CD14-positive monocyte (primary cell): ENCODE results near the gene NTNG1. TPM values are rescaled to one million over a fixed set of nuclear protein-coding genes. Genes with fewer than 3 reads are reported as not detected.

Experiments used
- DNase-seq, 3 donors: peaks; one replicate each; pipeline ENCODE4 v3.0.0-alpha.2; 2011 to 2022
- H2AFZ ChIP-seq: 2 replicates; pipeline ENCODE4 v1.6.0; 2012; ENCODE audit warnings: mild to moderate bottlenecking, low read depth, low read length, inconsistent platforms; ENCODE audit not compliant: insufficient read depth, poor library complexity, severe bottlenecking
- H3K27ac ChIP-seq, 2 donors: 1 replicate in 1 of 2; 2 replicates in 1 of 2; pipeline ENCODE4 v1.5.1; 2012 to 2013; ENCODE audit warnings: low read length in 2 of 2, control low read depth in 1 of 2, inconsistent platforms in 1 of 2, low read depth in 1 of 2, mild to moderate bottlenecking in 1 of 2
- H3K27me3 ChIP-seq, 2 donors: one replicate each; pipeline versions ENCODE4 v1.6.0 to v1.6.1; 2011 to 2013; ENCODE audit warnings: low read length in 2 of 2; ENCODE audit not compliant: control insufficient read depth in 2 of 2, insufficient read depth in 2 of 2
- H3K36me3 ChIP-seq, 2 donors: replicated peaks in 1 of 2; 1 replicate in 1 of 2; 2 replicates in 1 of 2; pipeline versions ENCODE4 v1.5.1 to v1.6.1; 2012 to 2013; ENCODE audit warnings: low read length in 2 of 2, control low read depth in 1 of 2, inconsistent platforms in 1 of 2, mild to moderate bottlenecking in 1 of 2; ENCODE audit not compliant: insufficient read depth in 2 of 2, control insufficient read depth in 1 of 2
- H3K4me1 ChIP-seq, 2 donors: 1 replicate in 1 of 2; 2 replicates in 1 of 2; pipeline versions ENCODE4 v1.5.1 to v1.6.1; 2012 to 2013; ENCODE audit warnings: low read length in 2 of 2, control low read depth in 1 of 2, inconsistent platforms in 1 of 2, mild to moderate bottlenecking in 1 of 2, moderate library complexity in 1 of 2; ENCODE audit not compliant: insufficient read depth in 2 of 2, control insufficient read depth in 1 of 2
- H3K4me2 ChIP-seq: replicated peaks from 2 replicates; pipeline ENCODE3; 2012; ENCODE audit warnings: low read length, moderate library complexity, mild to moderate bottlenecking; ENCODE audit not compliant: poor library complexity, severe bottlenecking; ENCODE audit errors: extremely low read depth
- H3K4me3 ChIP-seq, 3 experiments: fragments of 200-600 bp in 1 of 3; sonication (generic) in 1 of 3; replicated peaks in 1 of 3; 1 replicate in 2 of 3; 2 replicates in 1 of 3; pipeline ENCODE4 v1.5.1; 2011 to 2013; ENCODE audit warnings: low read length in 3 of 3, mild to moderate bottlenecking in 3 of 3, control low read depth in 2 of 3, low read depth in 2 of 3, inconsistent platforms in 1 of 3, moderate library complexity in 1 of 3
- H3K79me2 ChIP-seq: 2 replicates; pipeline ENCODE4 v1.6.0; 2012; ENCODE audit warnings: mild to moderate bottlenecking, control low read depth, inconsistent platforms, low read length, moderate library complexity; ENCODE audit not compliant: insufficient read depth
- H3K9ac ChIP-seq: 2 replicates; pipeline ENCODE4 v1.6.0; 2017; ENCODE audit warnings: low read length, mild to moderate bottlenecking; ENCODE audit not compliant: insufficient read depth, poor library complexity, severe bottlenecking
- H3K9me3 ChIP-seq, 2 donors: replicated peaks in 1 of 2; 1 replicate in 1 of 2; 2 replicates in 1 of 2; pipeline versions ENCODE4 v1.5.1 to v1.6.1; 2012 to 2013; ENCODE audit warnings: low read length in 2 of 2, control low read depth in 1 of 2; ENCODE audit not compliant: control insufficient read depth in 1 of 2, insufficient read depth in 1 of 2
- H4K20me1 ChIP-seq: 2 replicates; pipeline ENCODE4 v1.6.0; 2012; ENCODE audit warnings: mild to moderate bottlenecking, low read length, control low read depth, moderate library complexity; ENCODE audit not compliant: insufficient read depth
- H3K27ac Mint-ChIP-seq, 7 donors: one replicate each; pipeline ENCODE4 v1.8.0; 2020; ENCODE audit warnings: mild to moderate bottlenecking in 7 of 7, mixed read lengths in 7 of 7, moderate library complexity in 6 of 7, inconsistent platforms in 2 of 7
- H3K27me3 Mint-ChIP-seq, 3 donors: one replicate each; pipeline ENCODE4 v1.8.0; 2021 to 2022; ENCODE audit warnings: low read depth in 3 of 3, mild to moderate bottlenecking in 3 of 3, mixed read lengths in 3 of 3, moderate library complexity in 3 of 3, inconsistent platforms in 1 of 3
- H3K36me3 Mint-ChIP-seq, 2 donors: one replicate each; pipeline ENCODE4 v1.8.0; 2020; ENCODE audit warnings: mixed read lengths in 2 of 2, inconsistent platforms in 1 of 2, mild to moderate bottlenecking in 1 of 2
- H3K4me1 Mint-ChIP-seq: one replicate; pipeline ENCODE4 v1.8.0; 2020; ENCODE audit warnings: mild to moderate bottlenecking, mixed read lengths
- H3K4me3 Mint-ChIP-seq, 2 donors: one replicate each; pipeline ENCODE4 v1.8.0; 2020; ENCODE audit warnings: mild to moderate bottlenecking in 2 of 2, mixed read lengths in 2 of 2, moderate library complexity in 1 of 2
- H3K9me3 Mint-ChIP-seq, 7 donors: one replicate each; pipeline ENCODE4 v1.8.0; 2020 to 2022; ENCODE audit warnings: mixed read lengths in 7 of 7, mild to moderate bottlenecking in 6 of 7, moderate library complexity in 6 of 7, inconsistent platforms in 2 of 7
- WGBS: methylation state at CpG from one replicate; pipeline ENCODE4 v1.1.5; 2013; ENCODE audit warnings: missing lambda C conversion rate; ENCODE audit not compliant: insufficient coverage; 5-methylcytosine and 5-hydroxymethylcytosine counted together
- intact Hi-C, 2 donors: fragments of 100-400 bp; cut with micrococcal nuclease; formaldehyde crosslinking; loops; one replicate each; pipeline versions ENCODE4 v1.15.0 to v1.15.1; 2023
- polyA plus RNA-seq, 3 donors: library from polyadenylated mRNA; depleted of rRNA in 1 of 3; unstranded in 2 of 3; stranded (reverse) in 1 of 3; fragments of 300-500 nt in 2 of 3; fragments of >200 nt in 1 of 3; fragmentation: Illumina TruSeq in 2 of 3; gene quantifications; 1 replicate in 2 of 3; 2 replicates in 1 of 3; pipeline ENCODE4 v1.2.3, GENCODE V29; 2012 to 2021
- TF ChIP-seq, protein P1 (sequence below): fragments of 200-600 bp; IDR thresholded peaks from one replicate; pipeline ENCODE4 v1.8.0; 2022; ENCODE audit warnings: antibody characterized with exemption, mild to moderate bottlenecking

NTNG1 gene
- polyA plus RNA-seq, 3 donors, result not detected

DNA sequence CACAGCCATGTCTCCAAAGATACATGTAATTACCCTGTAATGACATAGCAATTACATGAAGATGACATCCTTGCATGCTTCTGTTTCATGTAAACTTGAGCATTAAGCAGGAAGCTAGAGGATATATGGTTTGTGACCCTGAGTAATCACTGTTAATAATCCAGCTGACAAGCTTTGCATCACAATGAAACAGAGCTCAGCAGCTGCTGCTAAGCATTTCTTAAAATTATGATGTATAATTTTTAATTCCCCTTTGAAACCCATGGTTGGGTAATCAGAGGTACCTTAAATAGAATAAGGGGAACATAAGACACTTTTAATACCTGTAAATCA is 293.5 kb downstream of the NTNG1 start:
- Mint-ChIP-seq H3K9me3 (no peaks in the 10 kb centered on the region), H3K27ac (no peak overlapping the region), H3K36me3 (no peaks in the 10 kb centered on the region), H3K27me3 (no peaks in the 10 kb centered on the region), H3K4me1 (no peaks in the 10 kb centered on the region), H3K4me3 (no peak overlapping the region)
- Histone ChIP-seq H4K20me1 (no peaks in the 10 kb centered on the region), H3K79me2 (no peaks in the 10 kb centered on the region), H3K36me3 (no peaks in the 10 kb centered on the region), H3K4me2 (no peak overlapping the region), H3K4me1 (no peaks in the 10 kb centered on the region), H3K9ac (no peak overlapping the region), H3K9me3 (no peaks in the 10 kb centered on the region), H2AFZ (no peak overlapping the region), H3K27ac (no peak overlapping the region), H3K4me3 (no peak overlapping the region), H3K27me3 (no peaks in the 10 kb centered on the region)
- intact Hi-C loops, result no loop called here
- no peak for DNase-seq
- TF ChIP-seq, protein P1, sequence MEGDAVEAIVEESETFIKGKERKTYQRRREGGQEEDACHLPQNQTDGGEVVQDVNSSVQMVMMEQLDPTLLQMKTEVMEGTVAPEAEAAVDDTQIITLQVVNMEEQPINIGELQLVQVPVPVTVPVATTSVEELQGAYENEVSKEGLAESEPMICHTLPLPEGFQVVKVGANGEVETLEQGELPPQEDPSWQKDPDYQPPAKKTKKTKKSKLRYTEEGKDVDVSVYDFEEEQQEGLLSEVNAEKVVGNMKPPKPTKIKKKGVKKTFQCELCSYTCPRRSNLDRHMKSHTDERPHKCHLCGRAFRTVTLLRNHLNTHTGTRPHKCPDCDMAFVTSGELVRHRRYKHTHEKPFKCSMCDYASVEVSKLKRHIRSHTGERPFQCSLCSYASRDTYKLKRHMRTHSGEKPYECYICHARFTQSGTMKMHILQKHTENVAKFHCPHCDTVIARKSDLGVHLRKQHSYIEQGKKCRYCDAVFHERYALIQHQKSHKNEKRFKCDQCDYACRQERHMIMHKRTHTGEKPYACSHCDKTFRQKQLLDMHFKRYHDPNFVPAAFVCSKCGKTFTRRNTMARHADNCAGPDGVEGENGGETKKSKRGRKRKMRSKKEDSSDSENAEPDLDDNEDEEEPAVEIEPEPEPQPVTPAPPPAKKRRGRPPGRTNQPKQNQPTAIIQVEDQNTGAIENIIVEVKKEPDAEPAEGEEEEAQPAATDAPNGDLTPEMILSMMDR, result no peak

DNA sequence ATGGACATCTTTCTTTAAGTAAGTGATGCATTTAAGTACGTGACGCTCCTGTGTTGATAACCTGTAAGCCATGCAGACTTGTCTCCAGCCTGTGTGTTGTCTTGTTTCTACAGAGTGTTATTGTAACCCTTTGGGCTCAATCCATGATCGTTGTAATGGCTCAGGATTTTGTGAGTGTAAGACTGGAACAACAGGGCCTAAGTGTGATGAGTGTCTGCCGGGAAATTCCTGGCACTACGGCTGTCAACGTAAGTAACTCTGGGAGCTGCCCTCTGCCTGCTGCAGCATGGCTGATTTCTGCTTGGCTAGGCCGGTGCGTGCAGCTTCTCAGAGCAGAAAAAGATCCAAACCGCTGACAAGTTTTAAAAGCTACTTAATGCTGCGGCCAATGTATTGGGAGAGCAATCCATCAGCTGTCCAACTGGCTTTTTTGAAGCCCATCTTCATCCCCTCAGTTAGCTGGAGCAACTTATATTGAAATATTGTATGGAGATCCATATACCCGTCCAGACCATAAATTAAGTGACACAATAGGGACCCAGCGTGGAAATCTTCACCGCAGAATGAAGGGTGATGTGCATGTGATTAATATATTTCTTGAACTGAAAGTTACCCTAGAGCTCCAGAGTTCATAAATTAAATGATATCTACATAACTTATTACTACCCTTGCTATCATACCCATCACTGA is 295.9 kb downstream of the NTNG1 start:
- TF ChIP-seq, protein P1, result no peak
- Mint-ChIP-seq H3K36me3 (no peaks in the 10 kb centered on the region), H3K27me3 (peaks cover 0 to 3% (median 0%) of the 10 kb centered on the region in 3 donors), H3K4me3 (no peak overlapping the region), H3K9me3 (no peaks in the 10 kb centered on the region), H3K4me1 (no peaks in the 10 kb centered on the region), H3K27ac (no peak overlapping the region)
- Histone ChIP-seq H3K27me3 (no peaks in the 10 kb centered on the region), H2AFZ (no peak overlapping the region), H3K36me3 (no peaks in the 10 kb centered on the region), H3K4me2 (no peak overlapping the region), H3K4me3 (no peak overlapping the region), H3K4me1 (no peaks in the 10 kb centered on the region), H3K9ac (no peak overlapping the region), H3K9me3 (no peaks in the 10 kb centered on the region), H4K20me1 (no peaks in the 10 kb centered on the region), H3K27ac (no peak overlapping the region), H3K79me2 (no peaks in the 10 kb centered on the region)
- no peak for DNase-seq
- 95% methylated on average over 10 of the region's 13 CpGs for WGBS
- intact Hi-C loops, result no loop called here
